ENCODE results near the gene NAA20. TPM values are rescaled to one million over a fixed set of nuclear protein-coding genes. Genes with fewer than 3 reads are reported as not detected.
A peak's percentile ranks its signal among the peaks of the same experiment; 100 is the strongest.

Gene NAA20, protein sequence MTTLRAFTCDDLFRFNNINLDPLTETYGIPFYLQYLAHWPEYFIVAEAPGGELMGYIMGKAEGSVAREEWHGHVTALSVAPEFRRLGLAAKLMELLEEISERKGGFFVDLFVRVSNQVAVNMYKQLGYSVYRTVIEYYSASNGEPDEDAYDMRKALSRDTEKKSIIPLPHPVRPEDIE
- total RNA-seq (10 to 100 TPM; 38.1 to 40.6 TPM), polyA plus RNA-seq (10 to 100 TPM; 56.0 to 69.5 TPM)
- long read RNA-seq, donor 1, transcript NAA20-202 (6 exons, 1,260 nt): major isoform, 71 of 106 reads
- long read RNA-seq, donor 1, partial matches to known transcripts: 2 of 106 reads
- long read RNA-seq, donor 1, other reads (novel, unspliced or antisense): 32 of 106 reads
- long read RNA-seq, donor 2, transcript NAA20-202 (6 exons, 1,260 nt): major isoform, 22 of 35 reads
- long read RNA-seq, donor 2, partial matches to known transcripts: 3 of 35 reads
- long read RNA-seq, donor 2, other reads (novel, unspliced or antisense): 10 of 35 reads

DNA sequence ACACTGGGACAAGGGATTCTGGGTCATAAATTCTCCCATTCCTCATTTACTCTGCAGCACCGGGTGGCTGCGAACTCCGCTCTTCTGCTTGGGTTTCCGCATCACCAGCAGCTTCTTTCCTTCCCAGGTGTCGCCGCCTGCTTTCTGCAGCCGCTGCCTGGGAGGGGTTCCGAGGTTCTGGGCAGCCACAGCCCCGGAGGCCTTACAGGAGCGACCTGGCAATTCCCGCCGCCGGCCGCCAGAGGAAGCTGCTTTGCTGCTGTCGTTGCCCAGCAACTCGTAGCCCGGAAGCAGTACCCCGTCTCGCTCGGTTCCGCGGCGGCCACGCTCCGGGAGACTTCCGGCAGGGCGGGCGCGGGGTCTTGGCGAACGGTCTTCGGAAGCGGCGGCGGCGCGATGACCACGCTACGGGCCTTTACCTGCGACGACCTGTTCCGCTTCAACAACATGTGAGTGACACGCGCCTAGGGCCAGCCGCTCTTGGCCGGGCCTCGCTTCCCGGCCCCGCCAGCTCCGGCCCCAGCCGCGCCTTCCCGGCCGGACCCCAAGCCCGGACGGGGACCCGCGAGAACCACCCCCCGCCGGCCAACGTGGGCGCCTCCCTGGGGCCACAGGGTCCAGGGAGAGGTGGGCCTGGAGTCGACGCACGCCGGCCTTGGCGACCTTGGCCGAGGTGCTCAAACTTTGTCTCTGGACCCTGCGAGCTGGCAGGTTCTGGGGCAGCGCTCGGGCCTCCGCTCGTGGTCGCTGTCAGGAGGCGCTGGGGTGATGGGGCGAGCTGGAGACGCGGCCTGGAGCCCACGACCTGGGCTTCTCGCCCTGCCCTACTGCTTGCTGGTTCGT, at the start of gene NAA20:
NAA20 (plus strand) TSS at position 362 of the 843 bp plus-strand sequence; CDS start at position 397, 35 bp downstream.
- H3K27ac ChIP-seq (ENCODE audit: low read depth in 1 of 2, low read length in 2 of 2): peak within 1 kb of the TSS in 1 of 2 donors; percentile 46
- no peaks in the 10 kb centered on the region for H3K27me3 ChIP-seq (ENCODE audit: control insufficient read depth in 1 of 2, insufficient read depth in 2 of 2, low read length in 1 of 2)
- ATAC-seq (ENCODE audit: low FRiP score) (peak; percentile 99), DNase-seq (peak; percentile 97 to 98)
- peak within 1 kb of the TSS; percentile 64 to 74 for H3K4me3 ChIP-seq (ENCODE audit: low read length in 2 of 2)
- H3K4me1 ChIP-seq (ENCODE audit: control insufficient read depth in 1 of 2, insufficient read depth in 2 of 2, low read length in 2 of 2): no peaks in the 10 kb centered on the region
- no peaks in the 10 kb centered on the region for H3K36me3 ChIP-seq (ENCODE audit: control insufficient read depth in 1 of 2, insufficient read depth in 2 of 2, low read length in 1 of 2)
- no peaks in the 10 kb centered on the region for H3K9me3 ChIP-seq (ENCODE audit: control insufficient read depth, low read length)
- intact Hi-C loops (cut with DNase I): no loop called here
- 0% methylated on average over 81 of the region's 81 CpGs for WGBS, 2 donors

- ATAC-seq (ENCODE audit: low FRiP score): no peak
- H3K4me3 ChIP-seq (ENCODE audit: low read length in 2 of 2): no peak overlapping the region
- no peak overlapping the region for H3K27ac ChIP-seq (ENCODE audit: low read depth in 1 of 2, low read length in 2 of 2)
- intact Hi-C loops (cut with DNase I): no loop called here
- H3K4me1 ChIP-seq (ENCODE audit: control insufficient read depth in 1 of 2, insufficient read depth in 2 of 2, low read length in 2 of 2): no peaks in the 10 kb centered on the region
- H3K27me3 ChIP-seq (ENCODE audit: control insufficient read depth in 1 of 2, insufficient read depth in 2 of 2, low read length in 1 of 2): no peaks in the 10 kb centered on the region
- no peaks in the 10 kb centered on the region for H3K9me3 ChIP-seq (ENCODE audit: control insufficient read depth, low read length)
- no peak for DNase-seq
- 90 to 94% methylated on average over 5 of the region's 5 CpGs for WGBS, 2 donors
- peaks cover 0 to 4% of the 10 kb centered on the region in 2 donors for H3K36me3 ChIP-seq (ENCODE audit: control insufficient read depth in 1 of 2, insufficient read depth in 2 of 2, low read length in 1 of 2)
These were observed 49.7 kb upstream of the NAA20 start for GRCh38 chr20:19967445-19967844.

DNA sequence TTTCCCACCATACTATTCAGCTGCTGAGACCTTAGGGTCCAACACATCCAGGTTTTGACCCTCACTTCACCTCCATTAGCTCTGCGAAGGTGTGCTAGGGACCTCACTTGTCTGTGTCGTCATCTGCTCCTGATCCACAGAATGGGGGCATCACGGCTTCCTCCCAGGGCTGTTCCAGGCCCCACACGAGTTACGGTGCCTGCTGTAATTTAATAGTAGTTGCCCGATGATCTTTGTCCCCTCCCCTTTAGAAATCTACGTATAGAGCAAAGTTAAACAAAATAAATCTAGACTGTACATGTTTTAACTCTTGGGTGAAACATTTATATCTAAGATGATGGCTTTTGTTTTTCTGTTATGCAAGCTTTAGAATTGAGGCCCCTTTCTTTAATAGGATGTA, 49.1 kb upstream of the NAA20 start:
- ATAC-seq (ENCODE audit: low FRiP score) (no peak), DNase-seq (no peak)
- Histone ChIP-seq H3K27ac (ENCODE audit: low read depth in 1 of 2, low read length in 2 of 2) (no peak overlapping the region), H3K36me3 (ENCODE audit: control insufficient read depth in 1 of 2, insufficient read depth in 2 of 2, low read length in 1 of 2) (peaks cover 0 to 4% of the 10 kb centered on the region in 2 donors), H3K27me3 (ENCODE audit: control insufficient read depth in 1 of 2, insufficient read depth in 2 of 2, low read length in 1 of 2) (no peaks in the 10 kb centered on the region), H3K9me3 (ENCODE audit: control insufficient read depth, low read length) (no peaks in the 10 kb centered on the region), H3K4me1 (ENCODE audit: control insufficient read depth in 1 of 2, insufficient read depth in 2 of 2, low read length in 2 of 2) (no peaks in the 10 kb centered on the region), H3K4me3 (ENCODE audit: low read length in 2 of 2) (no peak overlapping the region)
- WGBS, 2 donors: 75 to 79% methylated on average over 7 of the region's 7 CpGs
- intact Hi-C loops (cut with DNase I): no loop called here

DNA sequence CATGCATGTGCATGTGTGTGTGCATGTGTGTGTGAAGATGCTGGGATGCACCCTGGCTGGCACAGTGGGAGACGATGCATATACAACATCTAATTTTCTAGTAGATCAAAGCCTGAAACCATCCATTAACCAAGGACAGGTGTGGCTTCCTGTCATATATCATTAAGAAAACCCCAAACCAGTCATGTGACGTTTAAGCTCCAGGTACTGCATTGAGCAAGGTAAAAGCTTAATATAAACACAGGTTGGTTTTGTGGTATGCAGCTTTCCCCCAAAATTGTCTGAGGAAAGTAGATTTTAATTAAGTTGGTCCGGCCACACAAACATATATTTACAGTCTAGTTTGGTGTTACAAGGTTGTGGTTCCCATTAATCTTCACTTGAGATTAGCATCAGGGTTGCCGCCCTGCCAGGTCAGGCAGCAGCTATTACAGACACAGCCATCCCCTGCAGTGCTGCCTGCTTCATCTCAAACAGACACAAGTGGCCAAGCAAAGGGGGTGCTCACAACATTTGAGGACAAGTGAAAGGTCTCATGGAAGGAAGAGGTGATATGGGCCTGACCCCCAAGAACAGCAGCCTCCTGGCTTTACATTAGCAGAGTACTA, 48.6 kb upstream of the NAA20 start:
- WGBS, 2 donors: 91 to 94% methylated on average over 4 of the region's 4 CpGs
- Histone ChIP-seq H3K36me3 (ENCODE audit: control insufficient read depth in 1 of 2, insufficient read depth in 2 of 2, low read length in 1 of 2) (peaks cover 0 to 4% of the 10 kb centered on the region in 2 donors), H3K4me3 (ENCODE audit: low read length in 2 of 2) (no peak overlapping the region), H3K27ac (ENCODE audit: low read depth in 1 of 2, low read length in 2 of 2) (no peak overlapping the region), H3K27me3 (ENCODE audit: control insufficient read depth in 1 of 2, insufficient read depth in 2 of 2, low read length in 1 of 2) (no peaks in the 10 kb centered on the region), H3K9me3 (ENCODE audit: control insufficient read depth, low read length) (no peaks in the 10 kb centered on the region), H3K4me1 (ENCODE audit: control insufficient read depth in 1 of 2, insufficient read depth in 2 of 2, low read length in 2 of 2) (no peaks in the 10 kb centered on the region)
- ATAC-seq (ENCODE audit: low FRiP score) (no peak), DNase-seq (no peak)
- intact Hi-C loops (cut with DNase I): no loop called here

- peaks cover 0 to 4% of the 10 kb centered on the region in 2 donors for H3K36me3 ChIP-seq (ENCODE audit: control insufficient read depth in 1 of 2, insufficient read depth in 2 of 2, low read length in 1 of 2)
- intact Hi-C loops (cut with DNase I): no loop called here
- no peaks in the 10 kb centered on the region for H3K9me3 ChIP-seq (ENCODE audit: control insufficient read depth, low read length)
- DNase-seq (no peak), ATAC-seq (ENCODE audit: low FRiP score) (no peak)
- no peak overlapping the region for H3K27ac ChIP-seq (ENCODE audit: low read depth in 1 of 2, low read length in 2 of 2)
- 90 to 91% methylated on average over 5 of the region's 5 CpGs for WGBS, 2 donors
- H3K4me3 ChIP-seq (ENCODE audit: low read length in 2 of 2): no peak overlapping the region
- H3K4me1 ChIP-seq (ENCODE audit: control insufficient read depth in 1 of 2, insufficient read depth in 2 of 2, low read length in 2 of 2): peaks cover under 1% of the 10 kb centered on the region in 2 donors
- no peaks in the 10 kb centered on the region for H3K27me3 ChIP-seq (ENCODE audit: control insufficient read depth in 1 of 2, insufficient read depth in 2 of 2, low read length in 1 of 2)
These were observed 48.1 kb upstream of the NAA20 start for GRCh38 chr20:19969106-19969505.

DNA sequence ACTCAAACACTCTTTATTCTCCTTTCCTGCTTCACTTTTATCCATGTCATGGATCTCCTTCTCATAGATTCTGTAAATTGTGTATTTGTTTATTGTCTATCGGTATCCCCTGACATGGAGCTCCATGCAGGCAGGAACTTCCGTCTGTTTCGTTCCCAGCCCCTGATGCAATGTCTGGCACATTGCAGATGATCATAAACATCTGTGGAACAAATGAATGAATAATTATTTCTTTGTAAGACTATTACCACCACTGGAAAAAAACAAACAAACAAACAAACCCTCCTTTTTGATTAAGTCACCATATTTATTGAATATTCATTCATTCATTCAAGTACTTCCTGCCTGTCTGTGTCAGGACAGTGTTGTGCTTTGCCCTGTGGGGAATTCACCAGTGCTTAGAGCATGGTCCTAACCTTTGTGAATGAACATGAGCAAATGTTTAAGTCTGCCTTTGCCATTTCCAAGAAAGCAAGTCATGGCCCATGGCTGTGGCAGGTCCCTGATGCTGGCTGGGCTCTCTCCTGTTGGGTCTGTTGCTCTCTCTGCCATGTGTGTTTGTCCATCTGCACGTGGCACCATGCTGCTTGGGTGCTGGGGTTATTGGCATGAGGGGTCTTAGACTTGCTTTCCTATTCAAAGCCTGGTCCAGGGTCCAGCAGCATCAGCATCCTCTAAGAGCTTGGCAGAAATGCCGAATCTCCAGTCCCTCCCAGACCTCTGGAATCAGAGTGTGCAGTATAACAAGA, 47.5 kb upstream of the NAA20 start:
- Histone ChIP-seq H3K27ac (ENCODE audit: low read depth in 1 of 2, low read length in 2 of 2) (peak overlapping the region in 1 of 2 donors; percentile 17), H3K4me1 (ENCODE audit: control insufficient read depth in 1 of 2, insufficient read depth in 2 of 2, low read length in 2 of 2) (peaks cover 2 to 4% of the 10 kb centered on the region in 2 donors), H3K9me3 (ENCODE audit: control insufficient read depth, low read length) (no peaks in the 10 kb centered on the region), H3K27me3 (ENCODE audit: control insufficient read depth in 1 of 2, insufficient read depth in 2 of 2, low read length in 1 of 2) (no peaks in the 10 kb centered on the region), H3K36me3 (ENCODE audit: control insufficient read depth in 1 of 2, insufficient read depth in 2 of 2, low read length in 1 of 2) (peaks cover 0 to 4% of the 10 kb centered on the region in 2 donors), H3K4me3 (ENCODE audit: low read length in 2 of 2) (no peak overlapping the region)
- DNase-seq (no peak), ATAC-seq (ENCODE audit: low FRiP score) (no peak)
- WGBS, 2 donors: 91 to 93% methylated on average over 5 of the region's 5 CpGs
- intact Hi-C loops (cut with DNase I): loop anchor here in 1 of 2 donors (5.0 kb wide), 1 partner anchor 82 kb away; no protein-coding TSS in a partner anchor

DNA sequence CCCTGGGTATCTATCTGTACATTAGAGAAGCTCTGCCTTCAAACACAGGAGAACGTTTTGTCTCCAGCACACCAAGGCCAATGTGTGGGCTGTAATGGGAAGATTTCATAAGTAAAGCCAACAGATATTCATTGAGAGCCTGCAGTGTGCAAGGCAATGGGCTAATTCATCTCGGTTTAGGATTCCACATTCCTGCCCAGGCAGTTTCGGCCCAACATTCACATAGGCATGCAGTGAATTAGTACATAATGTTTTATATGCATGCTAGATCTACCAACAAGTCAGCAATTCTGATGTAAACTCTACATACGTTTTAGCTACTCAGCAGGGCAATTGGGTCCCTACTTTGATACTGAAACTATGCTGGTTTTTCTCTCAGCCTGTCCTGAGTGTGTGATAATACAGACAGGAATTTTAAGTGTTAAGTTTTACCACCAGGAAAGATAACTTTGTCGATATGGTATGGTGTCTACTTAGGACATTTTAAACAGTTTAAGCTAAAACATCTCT, 46.9 kb upstream of the NAA20 start:
- Histone ChIP-seq H3K27me3 (ENCODE audit: control insufficient read depth in 1 of 2, insufficient read depth in 2 of 2, low read length in 1 of 2) (no peaks in the 10 kb centered on the region), H3K27ac (ENCODE audit: low read depth in 1 of 2, low read length in 2 of 2) (no peak overlapping the region), H3K4me1 (ENCODE audit: control insufficient read depth in 1 of 2, insufficient read depth in 2 of 2, low read length in 2 of 2) (peaks cover 2 to 4% of the 10 kb centered on the region in 2 donors), H3K36me3 (ENCODE audit: control insufficient read depth in 1 of 2, insufficient read depth in 2 of 2, low read length in 1 of 2) (peaks cover 0 to 4% of the 10 kb centered on the region in 2 donors), H3K9me3 (ENCODE audit: control insufficient read depth, low read length) (no peaks in the 10 kb centered on the region), H3K4me3 (ENCODE audit: low read length in 2 of 2) (no peak overlapping the region)
- 74 to 80% methylated on average over 5 of the region's 5 CpGs for WGBS, 2 donors
- intact Hi-C loops (cut with DNase I): loop anchor here in 1 of 2 donors (5.0 kb wide), 1 partner anchor 83 kb away; no protein-coding TSS in a partner anchor
- no peak for ATAC-seq (ENCODE audit: low FRiP score)
- DNase-seq: no peak
